IMR-90 (cell line): Measurements from ENCODE around the gene ANAPC7. TPM values are rescaled to one million over a fixed set of nuclear protein-coding genes. Genes with fewer than 3 reads are reported as not detected.

Experiments
- ATAC-seq: fragments of 200-7000 bp; cut with Tn5 transposase; 2 replicates; pipeline ENCODE4 v1.9.1; 2020; ENCODE audit warnings: low read depth, mild to moderate bottlenecking, moderate library complexity
- BruUV-seq: library from RNA; stranded (reverse); fragments of 400-500 nt; replicated peaks from 2 replicates; lab custom pipeline; 2021; lab: Mats Ljungman, UMichigan
- CTCF ChIA-PET: fragments of 300-600 bp; formaldehyde crosslinking; extraction: SDS; loops from one replicate; lab custom pipeline; 2021; ENCODE audit warnings: antibody characterized with exemption; lab: Yijun Ruan, JAX
- POLR2A ChIA-PET: fragments of 300-600 bp; sonication (Branson Sonifier 250); formaldehyde crosslinking; loops from one replicate; lab custom pipeline; 2022; ENCODE audit warnings: antibody characterized with exemption; ENCODE audit not compliant: unreplicated experiment; lab: Charles Lee
- DNase-seq: peaks from one replicate; pipeline ENCODE4 v3.0.0; 2013
- H2AFZ ChIP-seq: replicated peaks from 2 replicates; pipeline ENCODE3; 2013; ENCODE audit warnings: low read length, mild to moderate bottlenecking; ENCODE audit not compliant: poor library complexity
- H2AK5ac ChIP-seq: 2 replicates; pipeline ENCODE4 v1.6.1; 2013; ENCODE audit warnings: low read depth, low read length, inconsistent platforms
- H2AK9ac ChIP-seq: replicated peaks from 2 replicates; pipeline ENCODE3; 2013; ENCODE audit warnings: mild to moderate bottlenecking, low read depth, low read length, moderate library complexity; ENCODE audit not compliant: poor library complexity
- H2BK120ac ChIP-seq: 2 replicates; pipeline ENCODE4 v1.6.1; 2013; ENCODE audit warnings: low read depth, low read length, inconsistent platforms
- H2BK15ac ChIP-seq: 3 replicates; pipeline ENCODE4 v1.6.1; 2013; ENCODE audit warnings: low read depth, low read length, inconsistent platforms
- H2BK20ac ChIP-seq: 2 replicates; pipeline ENCODE4 v1.6.1; 2013; ENCODE audit warnings: low read depth, mild to moderate bottlenecking, inconsistent platforms, low read length, moderate library complexity
- H2BK5ac ChIP-seq: 2 replicates; pipeline ENCODE4 v1.6.1; 2013; ENCODE audit warnings: mild to moderate bottlenecking, low read depth, low read length, inconsistent platforms; ENCODE audit not compliant: poor library complexity, severe bottlenecking
- H3K14ac ChIP-seq: replicated peaks from 2 replicates; pipeline ENCODE4 v1.6.1; 2013; ENCODE audit warnings: low read depth, low read length, inconsistent platforms
- H3K18ac ChIP-seq: 2 replicates; pipeline ENCODE4 v1.6.1; 2013; ENCODE audit warnings: low read depth, low read length, control low read depth
- H3K23ac ChIP-seq: 2 replicates; pipeline ENCODE4 v1.6.1; 2013; ENCODE audit warnings: low read depth, low read length, inconsistent platforms
- H3K27ac ChIP-seq: 2 replicates; pipeline ENCODE4 v1.5.1; 2013; ENCODE audit warnings: mild to moderate bottlenecking, control low read depth, low read length; ENCODE audit not compliant: insufficient read depth
- H3K27me3 ChIP-seq: 2 replicates; pipeline ENCODE4 v1.6.1; 2013; ENCODE audit warnings: low read length; ENCODE audit not compliant: control insufficient read depth, insufficient read depth
- H3K36me3 ChIP-seq: 2 replicates; pipeline ENCODE4 v1.6.1; 2013; ENCODE audit warnings: low read length, mixed read lengths; ENCODE audit not compliant: control insufficient read depth, insufficient read depth
- H3K4ac ChIP-seq: 2 replicates; pipeline ENCODE4 v1.6.1; 2013; ENCODE audit warnings: low read depth, low read length, inconsistent platforms
- H3K4me1 ChIP-seq: 2 replicates; pipeline ENCODE4 v1.6.1; 2013; ENCODE audit warnings: low read length, mixed read lengths; ENCODE audit not compliant: control insufficient read depth, insufficient read depth
- H3K4me2 ChIP-seq: 2 replicates; pipeline ENCODE4 v1.6.1; 2013; ENCODE audit warnings: low read depth, mild to moderate bottlenecking, control low read depth, low read length, moderate library complexity
- H3K4me3 ChIP-seq: 2 replicates; pipeline ENCODE4 v1.5.1; 2013; ENCODE audit warnings: low read depth, mild to moderate bottlenecking, control low read depth, low read length, moderate library complexity; ENCODE audit not compliant: insufficient read depth
- H3K56ac ChIP-seq: 2 replicates; pipeline ENCODE4 v1.6.1; 2013; ENCODE audit warnings: low read length, inconsistent platforms; ENCODE audit not compliant: insufficient read depth; ENCODE audit errors: extremely low read depth
- H3K79me1 ChIP-seq, 2 experiments: 2 replicates each; pipeline ENCODE4 v1.6.1; 2013; ENCODE audit warnings: low read length in 2 of 2, inconsistent platforms in 1 of 2, low read depth in 1 of 2
- H3K9ac ChIP-seq: 2 replicates; pipeline ENCODE4 v1.6.1; 2013; ENCODE audit warnings: low read depth, low read length, control low read depth
- H3K9me1 ChIP-seq: 2 replicates; pipeline ENCODE4 v1.6.1; 2013; ENCODE audit warnings: low read length, inconsistent platforms; ENCODE audit not compliant: insufficient read depth
- H3K9me3 ChIP-seq: 2 replicates; pipeline ENCODE4 v1.6.1; 2013; ENCODE audit warnings: low read length; ENCODE audit not compliant: control insufficient read depth, insufficient read depth
- H4K20me1 ChIP-seq: 2 replicates; pipeline ENCODE4 v1.6.1; 2013; ENCODE audit warnings: low read length, inconsistent platforms; ENCODE audit not compliant: insufficient read depth
- H4K5ac ChIP-seq: 2 replicates; pipeline ENCODE4 v1.6.1; 2013; ENCODE audit warnings: mild to moderate bottlenecking, low read depth, low read length, control low read depth
- H4K8ac ChIP-seq, 2 experiments: 2 replicates each; pipeline ENCODE4 v1.6.1; 2013; ENCODE audit warnings: low read depth in 2 of 2, low read length in 2 of 2, control low read depth in 1 of 2, inconsistent platforms in 1 of 2
- H4K91ac ChIP-seq: 2 replicates; pipeline ENCODE4 v1.6.1; 2013; ENCODE audit warnings: low read depth, low read length, inconsistent platforms; ENCODE audit not compliant: insufficient read depth
- NFE2L2 ChIP-seq: fragments of 150-350 bp; IDR thresholded peaks from 2 replicates; pipeline ENCODE4 v1.6.1; 2016; ENCODE audit warnings: low read depth, mild to moderate bottlenecking, low read length
- WGBS, 2 experiments: methylation state at CpG; one replicate each; pipeline versions ENCODE4 v1.1.5 to v1.1.7; 2013; ENCODE audit warnings: missing lambda C conversion rate in 2 of 2; ENCODE audit not compliant: insufficient read length in 1 of 2; ENCODE audit errors: extremely low coverage in 2 of 2; 5-methylcytosine and 5-hydroxymethylcytosine counted together
- dilution Hi-C: fragments of 300-500 bp; cut with HindIII; formaldehyde crosslinking; loops from one replicate; pipeline ENCODE4 v1.14.3; 2018; ENCODE audit warnings: low sequenced_read_pairs; ENCODE audit not compliant: unreplicated experiment
- in situ Hi-C: fragments of 300-500 bp; cut with MboI; formaldehyde crosslinking; loops from 3 replicates; pipeline ENCODE4 v1.14.3; 2019; ENCODE audit warnings: low sequenced_read_pairs, inconsistent platforms, mixed read lengths
- intact Hi-C: fragments of 100-400 bp; cut with micrococcal nuclease; formaldehyde crosslinking; loops from 2 replicates; pipeline ENCODE4 v1.10.0; 2022
- polyA plus RNA-seq, 3 experiments: library from polyadenylated mRNA; depleted of rRNA; stranded (reverse); fragments of >200 nt; gene quantifications; 2 replicates each; pipeline ENCODE4 v1.2.3, GENCODE V29; 2012; ENCODE audit warnings: low replicate concordance in 1 of 3
- total RNA-seq: library from RNA; depleted of rRNA; stranded (reverse); fragments of >200 nt; gene quantifications from 2 replicates; pipeline ENCODE4 v1.2.3, GENCODE V29; 2012

The ANAPC7 gene
- total and polyA plus RNA-seq, 2 of the 4 experiments (the other 2 are of a cell fraction) = 46.4 to 57.9 TPM

DNA sequence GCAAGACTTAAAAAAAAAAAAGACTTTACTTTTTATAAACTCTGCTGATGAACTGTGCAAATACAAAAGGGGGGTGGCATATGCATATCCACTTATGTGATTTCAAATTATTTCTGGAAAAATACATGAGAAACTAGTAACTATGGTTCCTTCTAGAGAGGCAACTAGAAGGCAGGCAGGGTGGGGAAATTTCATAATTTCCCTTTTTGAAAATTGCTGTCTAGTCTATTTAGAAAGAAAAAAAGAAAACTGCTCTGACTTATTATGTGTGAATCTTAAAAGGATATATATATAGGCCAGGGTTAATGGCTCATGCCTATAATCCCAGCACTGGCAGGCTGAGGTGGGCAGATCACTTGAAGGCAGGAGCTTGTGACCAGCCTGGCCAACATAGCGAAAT, 42.3 kb downstream of the ANAPC7 start:
- Histone ChIP-seq H3K4me2 (no peak overlapping the region), H3K4ac (no peak overlapping the region), H3K36me3 (no peaks in the 10 kb centered on the region), H4K20me1 (no peaks in the 10 kb centered on the region), H3K4me3 (no peak overlapping the region), H2BK20ac (no peak overlapping the region), H2AK5ac (no peak overlapping the region), H3K23ac (no peak overlapping the region), H3K18ac (no peak overlapping the region), H2AFZ (no peak overlapping the region), H2BK5ac (no peak overlapping the region), H2BK120ac (no peak overlapping the region), H4K8ac (no peak overlapping the region), H3K27ac (no peak overlapping the region), H3K56ac (no peak overlapping the region), H3K79me1 (no peaks in the 10 kb centered on the region), H3K9ac (no peak overlapping the region), H4K5ac (no peak overlapping the region), H3K9me3 (no peaks in the 10 kb centered on the region), H2AK9ac (no peak overlapping the region), H3K4me1 (peaks cover 2% of the 10 kb centered on the region; the same call in 1 of the 2 replicates), H3K9me1 (no peaks in the 10 kb centered on the region), H4K91ac (no peak overlapping the region), H3K27me3 (no peaks in the 10 kb centered on the region), H2BK15ac (no peak overlapping the region), H3K14ac (no peak overlapping the region)
- intact Hi-C loops = no loop called here
- DNase-seq (no peak), ATAC-seq (no peak)
- dilution Hi-C loops = no loop called here
- no TSS peak for BruUV-seq
- ChIA-PET POLR2A (no interaction called here), CTCF (no interaction called here)
- TF ChIP-seq NFE2L2 = no peak
- WGBS, 2 experiments = no CpG with 5 or more reads among the region's 1 CpG
- in situ Hi-C loops = no loop called here
